K562 (cell line): ENCODE data around the gene RASEF. TPM values are rescaled to one million over a fixed set of nuclear protein-coding genes. Genes with fewer than 3 reads are reported as not detected.

ENCODE experiments used
- ATAC-seq: fragments of 200-7000 bp; cut with Tn5 transposase; 3 replicates; pipeline ENCODE4 v1.9.1; 2020; ENCODE audit warnings: moderate library complexity
- BruUV-seq: library from RNA; stranded (reverse); fragments of 400-500 nt; replicated peaks from 2 replicates; lab custom pipeline; 2021; lab: Mats Ljungman, UMichigan
- CTCF ChIA-PET: fragments of 300-600 bp; formaldehyde crosslinking; extraction: SDS; loops from one replicate; lab custom pipeline; 2021; ENCODE audit warnings: low intra/inter-chr PET ratio; lab: Yijun Ruan, JAX
- POLR2A ChIA-PET: fragments of 300-600, 350-650 bp; sonication (Branson Sonifier 250); formaldehyde crosslinking; extraction: SDS; loops from one replicate; lab custom pipeline; 2021; ENCODE audit warnings: antibody characterized with exemption, inconsistent platforms; lab: Yijun Ruan, JAX
- DNase-seq, 4 experiments: peaks; one replicate each; pipeline versions ENCODE4 v3.0.0 to v3.0.0-alpha.2; 2011 to 2018; ENCODE audit warnings: low spot score in 3 of 4, mixed read lengths in 3 of 4; ENCODE audit errors: extremely low read depth in 1 of 4
- FAIRE-seq: peaks from 2 replicates; lab custom pipeline; 2011; peaks lifted over from hg19 to GRCh38; lab: Jason Lieb, UNC
- H2AFZ ChIP-seq: 2 replicates; pipeline ENCODE4 v1.6.0; 2011; ENCODE audit warnings: low read depth, low read length, control low read depth, inconsistent platforms
- H3K27ac ChIP-seq: fragments of 200-600 bp; 3 replicates; pipeline ENCODE4 v1.8.0; 2011; ENCODE audit warnings: low read depth, mild to moderate bottlenecking, control low read depth, inconsistent platforms, low read length, moderate library complexity, mixed read lengths; ENCODE audit errors: extremely low read depth
- H3K27me3 ChIP-seq, 2 experiments: fragments of 300-600 bp in 1 of 2; 2 replicates in 1 of 2; 3 replicates in 1 of 2; pipeline versions ENCODE4 v1.6.0 to v1.8.0; 2011; ENCODE audit warnings: inconsistent platforms in 2 of 2, low read length in 2 of 2, mild to moderate bottlenecking in 1 of 2, mixed read lengths in 1 of 2, moderate library complexity in 1 of 2; ENCODE audit not compliant: control insufficient read depth in 2 of 2, insufficient read depth in 2 of 2
- H3K36me3 ChIP-seq: fragments of 300-600 bp; 3 replicates; pipeline ENCODE4 v1.8.0; 2011; ENCODE audit warnings: mild to moderate bottlenecking, low read length, inconsistent platforms; ENCODE audit not compliant: control insufficient read depth, insufficient read depth
- H3K4me1 ChIP-seq, 2 experiments: fragments of 200-600 bp in 1 of 2; replicated peaks in 1 of 2; 2 replicates in 1 of 2; 3 replicates in 1 of 2; pipeline versions ENCODE4 v1.5.1 to v1.8.0; 2011; ENCODE audit warnings: inconsistent platforms in 2 of 2, low read length in 2 of 2, mild to moderate bottlenecking in 1 of 2, mixed read lengths in 1 of 2, moderate library complexity in 1 of 2; ENCODE audit not compliant: control insufficient read depth in 2 of 2, insufficient read depth in 2 of 2
- H3K4me2 ChIP-seq: 2 replicates; pipeline ENCODE4 v1.6.1; 2011; ENCODE audit warnings: low read length, control low read depth, inconsistent platforms, mixed read lengths; ENCODE audit not compliant: insufficient read depth
- H3K4me3 ChIP-seq: fragments of 200-600 bp; sonication (generic), shearing (Covaris generic); 2 replicates; pipeline ENCODE4 v1.5.1; 2016; ENCODE audit warnings: control low read depth, inconsistent platforms
- H3K79me2 ChIP-seq: fragments of 200-600 bp; 3 replicates; pipeline ENCODE4 v1.8.0; 2011; ENCODE audit warnings: low read length, inconsistent platforms; ENCODE audit not compliant: control insufficient read depth, insufficient read depth
- H3K9ac ChIP-seq, 2 experiments: 2 replicates each; pipeline versions ENCODE4 v1.6.0 to v1.6.1; 2011; ENCODE audit warnings: low read depth in 2 of 2, low read length in 2 of 2, control low read depth in 1 of 2, inconsistent platforms in 1 of 2, mild to moderate bottlenecking in 1 of 2, mixed read lengths in 1 of 2; ENCODE audit not compliant: insufficient read depth in 1 of 2
- H3K9me1 ChIP-seq: one replicate; pipeline ENCODE4 v1.6.0; 2011; ENCODE audit warnings: inconsistent platforms, mild to moderate bottlenecking, low read length, moderate library complexity; ENCODE audit not compliant: control insufficient read depth, insufficient read depth
- H3K9me3 ChIP-seq: replicated peaks from 2 replicates; pipeline ENCODE4 v1.5.1; 2011; ENCODE audit warnings: low read depth, low read length, inconsistent platforms; ENCODE audit not compliant: control insufficient read depth, insufficient read depth
- H4K20me1 ChIP-seq: replicated peaks from 2 replicates; pipeline ENCODE4 v1.6.1; 2011; ENCODE audit warnings: low read length, inconsistent platforms, mixed read lengths; ENCODE audit not compliant: control insufficient read depth, insufficient read depth
- AFF4 ChIP-seq: sonication (generic); formaldehyde crosslinking; IDR thresholded peaks from 2 replicates; pipeline ENCODE4 v1.8.0; 2023; ENCODE audit warnings: mild to moderate bottlenecking, missing genetic modification reagents
- NELFE ChIP-seq: IDR thresholded peaks from 2 replicates; pipeline ENCODE4 v1.6.1; 2011; ENCODE audit warnings: mild to moderate bottlenecking; ENCODE audit not compliant: insufficient read depth, insufficient read length
- SMC3 ChIP-seq: conservative IDR thresholded peaks from 2 replicates; pipeline ENCODE4 v1.6.1; 2011; ENCODE audit warnings: low read depth, low read length, improper control_type of control experiment; ENCODE audit not compliant: insufficient read depth
- TCFL5 ChIP-seq: fragments of 250-450 bp; sonication (Bioruptor Pico); conservative IDR thresholded peaks from 2 replicates; pipeline ENCODE4 v1.6.1; 2021; ENCODE audit warnings: mild to moderate bottlenecking, moderate library complexity, matching md5 sums
- TSHZ1 ChIP-seq: fragments of 250-450 bp; sonication (Bioruptor Pico); IDR thresholded peaks from 2 replicates; pipeline ENCODE4 v1.4.0; 2020; ENCODE audit warnings: mild to moderate bottlenecking, moderate library complexity
- U2AF1 ChIP-seq: fragments of 200-400 bp; formaldehyde crosslinking; optimal IDR thresholded peaks from 2 replicates; pipeline ENCODE3; 2017; ENCODE audit warnings: mild to moderate bottlenecking, low read depth, low read length, moderate library complexity
- ZBTB1 ChIP-seq: sonication (generic); formaldehyde crosslinking; IDR thresholded peaks from 2 replicates; pipeline ENCODE4 v1.8.1; 2023; ENCODE audit warnings: missing genetic modification reagents, low read depth, mild to moderate bottlenecking, borderline replicate concordance
- ZNF274 ChIP-seq: IDR thresholded peaks from 2 replicates; pipeline ENCODE4 v1.6.1; 2011; ENCODE audit warnings: low read depth, mild to moderate bottlenecking, low read length, moderate library complexity, borderline replicate concordance
- ZNF398 ChIP-seq: fragments of 250-450 bp; sonication (Bioruptor Pico); IDR thresholded peaks from 2 replicates; pipeline ENCODE4 v1.8.0; 2021; ENCODE audit warnings: moderate library complexity, mild to moderate bottlenecking, inconsistent platforms
- ZNF431 ChIP-seq: sonication (generic); formaldehyde crosslinking; IDR thresholded peaks from 2 replicates; pipeline ENCODE4 v1.8.0; 2022; ENCODE audit warnings: mild to moderate bottlenecking, missing genetic modification reagents
- ZNF436 ChIP-seq: fragments of 250-450, 450-650 bp; sonication (Bioruptor Pico); formaldehyde crosslinking; IDR thresholded peaks from 2 replicates; pipeline ENCODE4 v1.7.0; 2020; ENCODE audit warnings: mild to moderate bottlenecking
- ZNF445 ChIP-seq: fragments of 250-450 bp; sonication (Bioruptor Pico); IDR thresholded peaks from 2 replicates; pipeline ENCODE4 v1.4.0; 2020; ENCODE audit warnings: low read depth, mild to moderate bottlenecking, moderate library complexity
- ZNF644 ChIP-seq: fragments of 200-800 bp; sonication (Bioruptor generic); IDR thresholded peaks from 2 replicates; pipeline ENCODE4 v1.6.1; 2016; ENCODE audit warnings: low read depth, missing genetic modification characterization, missing compliant biosample characterization
- ZNF696 ChIP-seq: fragments of 250-450 bp; sonication (Bioruptor Pico); conservative IDR thresholded peaks from 2 replicates; pipeline ENCODE4 v1.4.0; 2020; ENCODE audit warnings: mild to moderate bottlenecking, moderate library complexity
- WGBS: fragments of 100-300 bp; shearing (Covaris generic); methylation state at CpG from one replicate; pipeline ENCODE4 v1.1.6; 2016; ENCODE audit warnings: low coverage, mixed read lengths; ENCODE audit not compliant: insufficient coverage; ENCODE audit errors: missing lambda C conversion rate; 5-methylcytosine and 5-hydroxymethylcytosine counted together
- in situ Hi-C: fragments of 300-500 bp; cut with MboI; formaldehyde crosslinking; loops from 4 replicates; pipeline ENCODE4 v1.15.0; 2018; ENCODE audit warnings: inconsistent platforms, mixed read lengths
- intact Hi-C: fragments of 100-400 bp; cut with micrococcal nuclease; formaldehyde crosslinking; loops from 2 replicates; pipeline ENCODE4 v1.14.2; 2022
- polyA plus RNA-seq, 8 experiments: library from polyadenylated mRNA; depleted of rRNA in 4 of 8; stranded (reverse) in 5 of 8; unstranded in 3 of 8; fragments of >200 nt; fragmentation: Nextera tagmentation in 2 of 8; fragmentation: Illumina TruSeq in 1 of 8; extraction: Ambion mirVana in 2 of 8; extraction: Trizol in 1 of 8; gene quantifications; 2 replicates each; pipeline versions ENCODE4 v1.2.1 to v1.2.3, GENCODE V29; 2011 to 2014; ENCODE audit warnings: inconsistent platforms in 1 of 8, missing spikeins in 1 of 8
- total RNA-seq, 7 experiments: library from RNA; depleted of rRNA in 6 of 7; stranded (reverse); fragments of >200 nt in 6 of 7; fragmentation: Illumina TruSeq in 2 of 7; extraction: Trizol in 2 of 7; gene quantifications; 2 replicates each; pipeline versions ENCODE4 v1.2.1 to v1.2.3, GENCODE V29; 2011 to 2021; ENCODE audit warnings: low replicate concordance in 1 of 7

The RASEF gene
- total and polyA plus RNA-seq, 9 of the 15 experiments (the other 6 are each of a cell fraction or from before 2014, with no cell fraction given), result 0.01 to 0.18 (median 0.11) TPM; not detected in 4

- Histone ChIP-seq H3K4me1 (no peaks in the 10 kb centered on the region), H3K9me3 (no peaks in the 10 kb centered on the region), H3K27ac (no peak overlapping the region), H4K20me1 (no peaks in the 10 kb centered on the region), H2AFZ (no peak overlapping the region), H3K9me1 (no peaks in the 10 kb centered on the region), H3K79me2 (no peaks in the 10 kb centered on the region), H3K27me3 (no peaks in the 10 kb centered on the region), H3K9ac (no peak overlapping the region), H3K4me3 (no peak overlapping the region), H3K36me3 (no peaks in the 10 kb centered on the region), H3K4me2 (no peak overlapping the region)
- no peak for FAIRE-seq
- 0% methylated on average over 1 of the region's 1 CpG for WGBS
- POLR2A ChIA-PET, result no interaction called here
- ATAC-seq, result no peak
- DNase-seq, result no peak
- no TSS peak for BruUV-seq
- in situ Hi-C loops, result no loop called here
- intact Hi-C loops, result no loop called here
- CTCF ChIA-PET, result no interaction called here
- TF ChIP-seq ZNF274 (no peak), TCFL5 (no peak), SMC3 (no peak), ZNF644 (tag) (no peak), ZNF436 (CRISPR knock-in tag) (no peak), NELFE (no peak), TSHZ1 (CRISPR knock-in tag) (no peak), ZNF398 (CRISPR knock-in tag) (no peak), AFF4 (no peak), ZNF445 (CRISPR knock-in tag) (no peak), U2AF1 (no peak), ZBTB1 (CRISPR knock-in tag) (no peak), ZNF696 (CRISPR knock-in tag) (no peak), ZNF431 (CRISPR knock-in tag) (no peak)
Observed at GRCh38 chr9:83069651-83070050, 6.7 kb upstream of the RASEF start.
